NCI-H2196 (cell line): ENCODE results near the gene BRD3.
"Not testable (repeated sequence)": the region's sequence is repeated elsewhere in the genome, so short reads cannot be mapped to it uniquely, and the experiment has no call there.

Experiments
- DNase-seq: peaks from one replicate; lab custom pipeline; 2025; ENCODE audit not compliant: unreplicated experiment; lab: John Stamatoyannopoulos, UW

The BRD3 gene

DNA sequence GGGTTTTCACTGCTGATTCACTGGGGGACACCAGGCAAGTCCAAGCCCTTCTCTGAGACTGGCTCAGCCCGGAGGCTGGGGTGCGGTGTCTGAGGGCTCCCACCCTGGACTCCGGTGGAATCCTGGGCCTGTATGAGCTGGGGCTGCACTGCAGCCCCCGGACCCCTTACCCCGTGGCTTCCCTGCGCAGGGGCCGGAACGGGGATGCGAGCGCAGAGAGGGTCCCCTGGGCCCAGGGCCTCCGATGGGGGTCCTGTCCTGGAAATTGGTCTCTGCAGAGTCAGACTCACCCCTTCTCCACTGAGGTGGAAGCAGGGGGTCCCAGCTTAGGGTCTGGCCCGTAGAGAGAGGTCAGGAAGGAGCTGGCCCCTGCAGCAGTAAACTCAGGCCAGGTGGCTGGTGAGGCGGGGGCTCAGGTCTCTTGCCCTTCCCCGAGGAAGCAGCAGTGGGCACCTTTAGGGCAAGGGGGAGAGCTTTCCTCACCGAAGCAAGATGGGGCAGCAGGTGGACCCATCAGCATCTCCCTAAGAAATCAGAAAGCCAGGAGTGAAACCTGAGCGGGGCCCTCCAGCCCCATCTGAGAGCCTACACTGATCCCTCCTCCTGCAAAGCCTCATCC, 74.1 kb downstream of the BRD3 start:
- no peak for DNase-seq

DNA sequence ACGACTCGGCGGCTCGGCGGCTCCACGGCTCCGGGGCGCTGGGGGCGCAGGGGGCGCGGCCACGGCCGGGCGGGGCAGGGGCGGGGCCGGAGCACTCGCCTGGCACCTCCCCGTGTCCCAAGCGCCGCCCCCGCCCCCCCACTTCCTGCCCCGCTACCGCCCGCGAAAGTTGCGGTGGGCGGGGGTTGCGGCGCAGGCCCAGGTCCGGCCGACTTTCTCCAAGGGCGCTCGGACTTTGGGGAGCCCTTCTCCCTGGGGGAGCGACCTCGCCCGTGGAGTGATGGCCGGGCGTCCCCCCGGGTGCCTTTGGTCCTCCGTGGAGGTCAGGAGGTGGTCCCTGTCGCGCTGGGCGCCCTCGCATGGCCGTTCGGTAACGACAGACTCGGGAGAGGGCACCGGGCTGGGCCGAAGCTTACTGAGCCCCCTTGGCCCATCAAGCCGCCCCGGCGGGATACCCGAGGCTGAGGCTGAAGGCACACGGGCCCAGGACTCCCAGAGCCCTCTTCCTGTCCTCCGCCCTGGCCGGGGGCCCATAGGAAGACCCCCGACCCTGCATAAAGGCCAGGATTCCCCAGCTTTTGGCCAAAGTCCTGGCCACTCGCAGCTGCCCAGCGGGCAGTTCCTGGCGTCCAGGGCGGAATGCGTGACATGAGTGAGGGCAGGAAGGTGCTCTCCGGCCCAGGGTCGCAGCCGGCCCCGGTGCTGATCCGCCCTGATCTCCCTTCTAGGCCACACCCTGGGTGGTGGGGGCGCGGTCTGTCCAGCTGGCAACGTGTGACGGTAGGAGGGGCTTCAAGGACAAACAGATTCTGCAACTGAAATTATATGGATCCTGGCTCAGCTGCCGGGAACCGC, 74.8 kb downstream of the BRD3 start:
- DNase-seq: peak; percentile 82

DNA sequence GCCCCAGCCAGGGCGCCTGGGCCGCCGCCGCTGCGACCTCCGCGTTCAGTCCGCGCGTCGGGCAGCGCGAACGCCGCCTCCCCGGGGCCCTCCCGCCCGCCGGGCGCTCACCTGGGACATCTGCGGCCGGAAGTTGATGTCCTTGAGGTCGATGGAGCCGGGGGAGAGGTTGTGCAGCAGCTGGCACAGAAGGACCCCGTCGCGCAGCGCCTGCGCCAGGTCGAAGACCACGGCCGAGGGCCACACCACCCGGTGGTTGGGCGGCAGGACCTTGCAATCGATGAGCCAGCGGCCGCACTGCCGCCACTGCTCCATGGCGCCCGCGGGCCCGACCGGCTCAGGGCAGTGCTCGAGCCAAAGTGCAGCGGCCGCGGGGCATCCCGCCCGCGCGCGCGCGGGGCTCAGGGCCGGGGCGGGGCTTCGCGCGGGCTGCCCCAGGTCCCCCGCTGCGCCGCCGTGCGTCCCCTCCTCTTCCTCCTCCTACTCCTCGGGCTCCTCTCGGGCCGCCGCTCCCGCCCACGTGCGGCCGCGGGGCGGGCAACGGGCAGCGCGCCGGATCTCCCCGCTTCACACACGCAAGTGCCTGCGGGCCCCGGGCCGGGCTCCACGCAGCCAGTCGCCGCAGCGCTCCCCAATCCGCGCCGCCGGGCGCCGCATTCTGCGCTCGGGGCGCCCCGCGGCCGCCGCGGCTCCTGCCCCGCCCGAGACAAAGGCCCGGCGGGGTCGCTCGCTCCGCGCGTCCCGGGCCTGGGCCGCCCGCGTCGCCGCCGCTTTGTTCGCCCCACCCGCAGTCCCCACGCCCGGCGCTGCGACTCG, 75.7 kb downstream of the BRD3 start, which contains the start of gene VAV2:
Gene VAV2, minus strand, starts transcription at position 361 of the 816 bp plus-strand sequence. Its CDS starts 46 bp downstream, at position 315.
- DNase-seq: peak; percentile 37

DNA sequence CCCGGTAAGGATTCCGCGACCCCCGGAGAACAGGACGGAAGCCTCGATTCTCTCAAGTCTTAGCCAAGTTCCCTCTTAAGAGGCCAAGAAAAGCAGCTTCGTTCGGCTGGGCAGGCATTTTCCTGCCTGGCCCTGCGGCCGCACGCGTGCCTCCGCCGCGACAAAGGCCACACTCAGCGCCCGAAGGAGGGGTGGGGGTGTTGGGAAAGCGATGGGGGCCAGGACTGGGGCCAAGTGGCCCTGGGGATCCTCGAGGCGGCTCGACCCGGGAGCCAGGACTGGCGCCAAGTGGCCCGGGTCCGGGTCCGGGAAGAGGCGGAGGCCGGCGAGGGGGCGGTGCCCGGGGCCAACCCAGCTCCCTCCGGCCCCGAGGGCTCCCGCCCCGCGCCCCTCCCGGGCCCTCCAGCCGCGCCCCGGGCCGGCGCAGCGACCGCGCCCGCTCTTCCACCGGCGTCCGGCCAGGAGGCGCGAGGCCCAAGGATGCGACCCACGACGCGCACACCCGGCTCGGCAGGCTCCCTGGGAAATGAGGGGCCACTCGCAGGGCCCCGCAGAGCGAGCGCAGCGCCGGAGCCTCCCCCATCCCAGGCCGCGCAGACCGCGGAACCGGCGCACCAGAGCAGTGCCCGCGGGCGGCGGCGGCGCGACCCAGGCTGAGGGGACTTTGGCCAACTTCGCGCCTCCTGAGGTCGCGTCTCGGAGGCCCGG, 76.5 kb downstream of the BRD3 start:
- DNase-seq: no peak

DNA sequence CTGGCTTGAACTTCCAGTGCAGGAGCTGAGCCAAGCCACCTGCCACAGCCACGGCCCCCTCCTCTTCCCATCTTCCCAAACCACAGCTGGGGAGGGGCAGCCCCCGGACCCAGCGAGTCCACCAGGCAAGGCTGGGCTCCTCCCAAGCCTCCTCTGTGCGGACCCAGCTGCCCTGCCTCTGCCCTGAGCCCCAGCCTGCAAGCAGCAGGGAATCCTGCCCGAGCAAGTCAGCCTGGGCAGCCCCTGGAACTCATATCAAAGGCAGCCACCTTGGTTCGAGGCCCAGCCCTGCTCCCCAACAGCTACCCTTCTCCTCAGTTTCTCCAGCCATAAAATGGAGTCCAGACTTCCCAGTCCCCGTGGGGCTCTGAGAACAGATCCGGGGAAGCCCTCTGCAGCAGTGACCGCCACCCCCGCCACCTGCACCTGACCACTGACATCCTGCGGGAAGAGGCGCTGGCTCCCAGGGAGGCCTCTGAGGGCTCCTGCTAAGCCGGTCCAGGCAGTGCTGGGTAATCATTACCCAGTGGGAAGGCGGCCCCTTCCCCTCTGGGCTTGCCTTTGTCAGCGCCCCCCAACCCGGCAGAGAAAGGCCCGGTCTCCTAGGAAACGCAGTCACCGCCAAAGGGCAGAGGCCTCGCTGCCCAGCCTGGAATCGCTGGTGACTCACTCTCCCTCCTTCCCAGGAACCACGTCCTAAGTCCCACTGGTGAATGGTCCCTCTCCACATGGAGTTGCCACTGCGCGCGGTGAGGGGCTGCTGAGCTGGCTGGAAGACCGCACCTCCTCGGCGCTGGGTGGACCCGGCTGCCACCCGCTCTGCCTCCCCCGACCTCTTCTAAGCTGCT, 77.2 kb downstream of the BRD3 start:
- DNase-seq: no peak

DNA sequence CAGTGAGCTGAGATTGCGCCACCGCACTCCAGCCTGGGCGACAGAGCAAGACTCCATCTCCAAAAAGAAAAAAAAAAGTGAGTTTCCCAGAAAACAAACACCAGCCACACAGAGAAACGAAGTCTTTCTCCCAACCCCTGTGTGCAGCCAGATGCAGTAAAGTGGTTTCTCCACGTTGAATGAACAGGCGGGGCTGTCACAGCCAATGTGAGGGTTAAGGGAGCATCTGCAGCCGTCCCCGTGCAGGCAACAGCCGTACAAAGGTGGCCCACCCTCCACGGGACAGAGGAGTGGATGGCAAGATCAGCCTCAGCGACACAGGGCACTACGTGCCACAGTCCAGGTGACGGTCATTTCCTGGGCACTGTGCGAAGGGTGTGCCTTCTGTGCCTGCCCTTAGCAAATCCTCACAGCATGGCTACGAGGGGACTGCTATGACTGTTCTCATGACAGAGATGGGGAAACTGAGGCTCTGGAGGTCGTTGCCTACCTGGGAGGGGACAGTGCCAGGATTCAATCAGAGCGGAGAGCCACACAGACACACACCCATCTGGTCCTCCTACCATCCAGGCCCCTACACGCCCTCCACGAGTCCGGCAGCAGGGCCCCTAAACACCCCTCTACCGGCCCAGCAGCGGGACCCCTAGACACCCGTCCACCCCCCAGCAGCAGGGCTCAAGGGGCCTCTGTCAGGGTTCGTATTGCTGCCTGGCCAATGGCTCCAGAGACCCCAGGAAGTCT, 78.0 kb downstream of the BRD3 start:
- no peak for DNase-seq

DNA sequence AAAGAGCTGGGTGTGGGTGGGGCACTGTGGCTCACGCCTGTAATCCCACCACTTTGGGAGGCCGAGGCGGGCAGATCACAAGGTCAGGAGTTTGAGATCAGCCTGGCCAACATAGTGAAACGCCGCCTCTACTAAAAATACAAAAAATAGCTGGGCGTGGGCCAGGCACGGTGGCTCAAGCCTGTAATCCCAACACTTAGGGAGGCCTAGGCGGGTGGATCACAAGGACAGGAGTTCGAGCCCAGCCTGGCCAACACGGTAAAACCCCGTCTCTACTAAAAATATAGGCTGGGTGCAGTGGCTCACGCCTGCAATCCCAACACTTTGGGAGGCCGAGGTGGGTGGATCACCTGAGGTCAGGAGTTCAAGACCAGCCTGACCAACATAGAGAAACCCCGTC, 79.1 kb downstream of the BRD3 start:
- not testable (repeated sequence) for DNase-seq

DNA sequence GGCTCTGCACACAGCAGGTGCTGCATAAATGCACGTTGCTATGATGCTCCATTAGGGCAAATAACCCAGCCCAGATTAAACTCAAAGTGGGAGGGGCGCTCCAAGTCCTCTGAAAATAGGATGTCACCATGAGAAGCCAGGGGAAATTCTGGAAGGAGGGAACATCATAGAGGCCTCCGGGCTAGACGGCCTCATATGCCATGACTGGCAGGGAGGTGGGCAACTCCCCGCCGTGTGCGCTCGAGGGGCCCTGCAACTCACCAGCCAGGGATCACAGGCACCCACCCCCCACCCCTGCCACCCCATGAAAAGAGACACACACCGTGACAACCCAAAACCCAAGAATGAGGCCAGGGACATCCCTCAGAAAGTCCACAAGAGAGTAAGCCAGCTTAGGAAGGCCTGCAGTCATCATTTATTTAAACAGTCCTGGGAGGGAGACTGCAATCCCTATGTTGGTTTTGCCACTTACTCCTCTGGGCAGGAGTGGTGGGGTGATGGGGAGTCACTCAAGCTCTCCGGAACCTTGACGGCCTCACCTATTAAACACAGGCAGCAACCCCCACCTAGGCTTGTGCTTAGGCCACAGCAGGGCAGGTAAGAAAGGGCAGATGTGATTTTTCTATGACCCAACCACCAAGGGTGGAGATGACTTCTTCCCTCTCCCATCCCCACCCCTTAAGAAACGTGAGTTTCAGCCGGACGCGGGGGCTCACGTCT, 79.7 kb downstream of the BRD3 start:
- no peak for DNase-seq

DNA sequence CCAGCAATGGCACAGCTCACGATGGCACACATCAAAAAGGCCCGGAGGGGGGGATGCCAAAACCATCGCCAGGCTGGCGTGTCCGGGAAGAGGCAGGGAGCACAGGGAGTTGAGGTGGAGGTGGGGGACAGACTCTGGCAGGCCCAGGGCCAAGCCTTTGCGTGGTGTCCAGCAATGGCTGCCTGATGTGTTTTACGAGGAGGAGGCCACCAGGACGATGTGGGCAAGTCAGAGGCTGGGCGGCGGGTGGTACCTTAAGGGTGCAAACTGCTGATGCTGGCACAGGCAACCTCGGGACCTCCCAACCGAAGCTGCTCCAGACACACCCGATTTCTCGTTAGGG, 80.4 kb downstream of the BRD3 start:
- DNase-seq: no peak

DNA sequence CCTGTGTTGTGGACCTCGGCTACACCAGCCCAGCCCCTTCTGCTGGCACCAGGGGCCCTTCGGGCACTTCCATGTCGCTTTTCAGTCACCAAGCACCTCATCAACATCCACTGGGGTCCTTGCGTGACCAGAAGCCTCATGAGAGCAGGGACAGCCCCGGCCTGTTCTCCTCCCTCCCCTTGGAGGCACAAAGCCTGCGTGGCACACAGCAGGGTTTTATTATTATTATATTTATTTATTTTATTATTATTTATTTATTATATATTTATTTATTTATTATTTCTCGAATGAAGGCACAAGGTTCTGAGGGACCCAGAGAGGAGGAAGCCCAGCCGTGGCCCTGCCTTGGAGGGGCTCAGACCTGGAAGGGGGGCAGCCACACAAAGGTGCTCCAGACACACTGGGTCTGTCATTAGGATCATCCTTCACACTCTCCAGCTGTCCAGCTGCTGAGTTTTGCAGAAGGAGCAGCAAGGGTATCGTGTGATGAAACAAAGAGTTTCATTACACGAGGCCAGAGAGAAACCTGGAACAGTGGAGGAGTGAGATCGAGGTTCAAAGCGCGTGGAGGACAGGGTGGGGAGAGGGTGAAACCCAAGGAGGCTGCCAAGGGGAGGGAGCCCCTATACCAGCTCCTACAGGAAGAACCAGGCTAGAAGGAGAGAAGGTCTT, 80.9 kb downstream of the BRD3 start:
- DNase-seq: no peak

DNA sequence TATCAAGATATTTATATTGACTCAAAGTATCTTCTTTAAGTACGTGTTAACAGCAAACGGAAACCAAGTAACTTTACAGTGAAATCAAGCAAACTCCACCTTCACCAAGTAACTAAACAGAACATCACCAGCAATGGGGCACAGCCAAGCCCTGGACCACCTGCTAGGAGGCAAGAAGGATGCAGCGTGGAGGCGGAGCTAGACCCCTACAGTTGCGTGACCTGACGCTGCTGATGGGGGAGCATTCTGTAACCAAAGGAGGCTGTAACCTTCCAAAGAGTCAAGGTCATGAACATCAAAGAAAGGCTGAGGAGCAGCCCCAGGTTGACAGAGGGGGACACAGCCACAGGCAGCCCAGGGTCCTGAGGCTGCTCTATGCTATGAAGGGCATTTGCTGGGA, 81.8 kb downstream of the BRD3 start:
- DNase-seq: no peak

DNA sequence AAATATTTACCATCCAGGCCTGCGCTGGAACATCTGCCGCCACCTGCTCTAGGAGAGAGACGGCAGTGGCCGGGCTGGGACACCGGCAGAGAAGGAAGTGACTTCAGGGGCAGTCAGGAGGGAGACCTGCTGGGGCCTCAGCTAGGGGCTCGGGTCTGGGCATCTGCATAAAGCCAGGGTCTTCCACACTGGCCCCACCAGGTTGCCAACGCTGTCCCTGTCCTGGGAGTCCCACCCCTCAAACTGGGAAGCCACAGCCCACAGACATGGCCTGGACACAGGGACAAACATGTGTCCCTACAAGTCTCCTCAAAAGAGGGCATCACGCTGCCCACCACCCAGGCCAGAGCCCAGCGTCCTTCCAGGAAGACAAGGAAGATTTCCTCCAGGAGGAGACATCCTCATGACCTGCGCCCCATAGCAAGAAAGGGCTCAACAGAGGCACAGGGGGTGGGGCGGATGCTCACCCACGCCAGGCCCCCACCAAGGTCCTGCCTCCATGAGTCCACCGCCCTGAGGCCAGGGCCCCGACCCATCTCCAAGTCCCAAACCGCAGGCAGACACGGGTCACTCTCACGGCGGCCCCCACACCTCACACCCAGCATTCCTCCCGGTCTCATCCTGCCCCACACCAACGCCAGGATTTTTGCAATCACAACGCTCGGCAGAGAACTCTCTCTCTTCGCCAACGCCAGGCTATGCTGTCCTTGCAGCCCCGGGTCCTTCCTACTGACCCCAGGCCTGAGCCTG, 84.7 kb downstream of the BRD3 start:
- DNase-seq: no peak

DNA sequence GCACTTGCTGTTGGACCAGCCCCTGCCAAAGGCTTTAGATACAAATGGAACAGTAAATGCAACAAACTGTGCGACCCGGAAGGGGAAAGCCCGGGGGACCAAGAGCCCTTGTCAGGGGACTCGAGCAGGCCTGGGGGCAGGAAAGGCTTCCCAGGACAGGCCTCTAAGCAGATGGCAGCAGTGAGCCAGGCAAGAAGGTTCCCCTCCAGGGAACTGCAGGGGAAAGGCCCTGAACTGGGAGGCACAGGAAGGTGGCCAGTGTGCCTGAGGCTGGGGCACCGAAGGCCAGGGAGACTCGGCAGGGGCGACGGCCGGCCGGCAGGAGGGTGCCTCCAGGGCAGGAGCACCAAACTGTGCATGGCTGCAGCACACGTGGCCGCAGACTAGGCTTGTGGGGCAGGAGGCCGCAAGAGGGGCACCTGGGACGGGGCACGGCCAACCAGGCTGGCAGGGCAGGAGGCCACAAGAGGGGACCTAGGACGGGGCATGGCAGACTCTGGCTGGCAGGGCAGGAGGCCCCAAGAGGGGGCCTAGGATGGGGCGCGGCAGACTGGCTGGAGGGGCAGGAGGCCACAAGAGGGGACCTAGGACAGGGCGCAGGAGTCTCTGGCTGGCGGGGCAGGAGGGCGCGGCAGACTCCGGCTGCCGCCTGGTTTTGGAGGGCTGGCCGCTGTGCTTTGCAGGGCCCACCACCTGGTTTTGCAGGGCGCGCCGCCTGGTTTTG, 85.7 kb downstream of the BRD3 start:
- no peak for DNase-seq

DNA sequence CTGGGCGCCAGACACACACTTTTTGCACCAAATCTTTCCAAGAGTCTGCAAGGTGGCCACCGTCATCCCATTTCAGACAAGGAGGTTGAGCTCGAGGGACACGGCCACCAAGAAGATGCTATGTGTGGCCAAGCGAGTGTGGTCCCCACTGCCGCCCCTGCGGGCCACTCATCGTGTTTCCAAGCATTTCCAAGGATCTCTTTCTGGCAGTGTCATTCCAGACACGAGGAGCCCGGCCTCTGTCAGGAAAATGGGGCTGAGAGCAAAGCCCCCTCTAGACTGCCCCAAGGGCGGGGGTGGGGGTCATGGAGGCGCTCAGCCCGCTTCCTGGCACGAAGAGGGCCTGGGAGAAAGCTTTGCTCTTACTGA, 86.3 kb downstream of the BRD3 start:
- no peak for DNase-seq

DNA sequence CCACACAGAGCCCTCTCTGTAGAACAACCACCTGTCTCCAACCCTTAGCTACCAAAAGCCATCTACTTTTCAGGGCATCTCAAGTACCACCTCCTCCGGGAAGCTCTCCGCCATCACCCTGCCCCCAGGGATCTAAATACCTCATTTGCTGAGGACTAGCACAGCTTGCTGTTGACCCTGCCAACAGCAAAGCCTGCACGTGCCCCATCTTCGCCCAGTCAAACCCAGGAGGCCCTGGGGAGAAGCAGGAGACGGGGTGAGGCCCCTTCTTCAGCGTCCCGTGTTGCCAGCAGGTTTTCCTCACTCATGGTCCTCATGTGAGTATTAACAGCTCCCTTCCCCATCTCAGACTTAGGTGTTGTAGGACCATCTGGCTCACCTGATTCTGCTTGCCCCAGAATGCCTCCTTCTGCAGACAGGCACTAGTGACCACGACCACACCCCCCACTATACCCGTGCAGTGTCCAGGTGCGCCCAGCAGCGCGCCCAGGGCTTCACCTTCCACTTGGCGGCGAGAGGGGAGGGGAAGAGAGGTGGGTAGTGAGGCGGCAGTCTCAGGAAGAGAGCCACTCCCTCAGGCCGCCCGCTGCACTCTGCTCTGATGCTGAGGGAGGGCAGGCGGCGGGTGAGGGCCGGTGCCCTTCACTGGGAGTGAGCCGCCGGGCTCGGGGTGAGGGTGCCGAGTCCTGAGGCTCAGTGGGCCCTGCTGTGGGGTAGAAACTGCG, 86.8 kb downstream of the BRD3 start:
- no peak for DNase-seq
